SK-N-SH (cell line): ENCODE results near the gene ADGRB2. TPM values are rescaled to one million over a fixed set of nuclear protein-coding genes. Genes with fewer than 3 reads are reported as not detected.

Experiments used
- CTCF ChIA-PET: fragments of 300-600, 350-600 bp; formaldehyde crosslinking; extraction: SDS; loops from one replicate; lab custom pipeline; 2021; lab: Yijun Ruan, JAX
- POLR2A ChIA-PET: fragments of 350-600 bp; sonication (Branson Sonifier 250); formaldehyde crosslinking; extraction: SDS; loops from one replicate; lab custom pipeline; 2020; ENCODE audit warnings: antibody characterized with exemption, inconsistent platforms; lab: Yijun Ruan, JAX
- DNase-seq: peaks from one replicate; pipeline ENCODE4 v3.0.0; 2012
- H2AFZ ChIP-seq: fragments of 200-600 bp; sonication (generic); 2 replicates; pipeline ENCODE4 v1.8.1; 2016; ENCODE audit warnings: antibody characterized with exemption, mild to moderate bottlenecking, low read depth
- H3F3A ChIP-seq: fragments of 200-600 bp; sonication (generic); replicated peaks from 2 replicates; pipeline ENCODE3; 2016; ENCODE audit warnings: antibody characterized with exemption, mild to moderate bottlenecking; ENCODE audit not compliant: insufficient read depth
- H3K27ac ChIP-seq, 2 experiments: fragments of 200-500 bp in 1 of 2; fragments of 200-600 bp in 1 of 2; sonication (Bioruptor generic) in 1 of 2; sonication (generic), shearing (Covaris generic) in 1 of 2; 2 replicates each; pipeline versions ENCODE4 v1.5.1 to v1.6.1; 2014 to 2016; ENCODE audit warnings: low read depth in 2 of 2, inconsistent platforms in 1 of 2, low read length in 1 of 2, mild to moderate bottlenecking in 1 of 2, mixed read lengths in 1 of 2
- H3K27me3 ChIP-seq: fragments of 200-600 bp; sonication (generic), shearing (Covaris generic); 2 replicates; pipeline ENCODE4 v1.6.1; 2016; ENCODE audit warnings: mixed run types; ENCODE audit not compliant: insufficient read depth
- H3K36me3 ChIP-seq, 2 experiments: fragments of 200-500 bp in 1 of 2; fragments of 200-600 bp in 1 of 2; sonication (Bioruptor generic) in 1 of 2; sonication (generic) in 1 of 2; replicated peaks in 1 of 2; 2 replicates each; pipeline versions ENCODE3 to v1.5.1; 2014 to 2016; ENCODE audit warnings: low read length in 1 of 2, mild to moderate bottlenecking in 1 of 2; ENCODE audit not compliant: insufficient read depth in 2 of 2, control insufficient read depth in 1 of 2
- H3K4me1 ChIP-seq, 2 experiments: fragments of 200-500 bp in 1 of 2; fragments of 200-600 bp in 1 of 2; sonication (Bioruptor generic) in 1 of 2; sonication (generic), shearing (Covaris generic) in 1 of 2; 2 replicates each; pipeline versions ENCODE4 v1.5.1 to v1.6.1; 2014 to 2016; ENCODE audit warnings: low read depth in 1 of 2, low read length in 1 of 2, mixed run types in 1 of 2; ENCODE audit not compliant: insufficient read depth in 2 of 2, control insufficient read depth in 1 of 2
- H3K4me2 ChIP-seq: fragments of 200-600 bp; sonication (generic), shearing (Covaris generic); 2 replicates; pipeline ENCODE4 v1.6.1; 2017; ENCODE audit warnings: mixed run types
- H3K4me3 ChIP-seq, 2 experiments: fragments of 200-500 bp in 1 of 2; fragments of 200-600 bp in 1 of 2; sonication (Bioruptor generic) in 1 of 2; sonication (generic), shearing (Covaris generic) in 1 of 2; 2 replicates each; pipeline versions ENCODE4 v1.5.1 to v1.8.1; 2014 to 2016; ENCODE audit warnings: low read depth in 2 of 2, inconsistent platforms in 1 of 2, low read length in 1 of 2, mild to moderate bottlenecking in 1 of 2, mixed read lengths in 1 of 2, moderate library complexity in 1 of 2
- H3K79me2 ChIP-seq: fragments of 200-600 bp; sonication (generic); 2 replicates; pipeline ENCODE4 v1.8.1; 2017; ENCODE audit warnings: mild to moderate bottlenecking; ENCODE audit not compliant: insufficient read depth
- H3K9ac ChIP-seq: fragments of 200-600 bp; sonication (generic); 2 replicates; pipeline ENCODE4 v1.6.1; 2017; ENCODE audit warnings: mixed run types
- H3K9me2 ChIP-seq: fragments of 200-600 bp; sonication (generic); 2 replicates; pipeline ENCODE4 v1.6.1; 2017; ENCODE audit warnings: mixed run types
- H3K9me3 ChIP-seq: fragments of 200-600 bp; sonication (generic); 2 replicates; pipeline ENCODE4 v1.6.1; 2017; ENCODE audit warnings: mixed run types, mild to moderate bottlenecking, moderate library complexity
- H4K20me1 ChIP-seq: fragments of 200-600 bp; sonication (generic); 2 replicates; pipeline ENCODE4 v1.6.1; 2017; ENCODE audit warnings: mild to moderate bottlenecking, mixed run types; ENCODE audit not compliant: insufficient read depth
- CHD2 ChIP-seq: fragments of 150-350 bp; IDR thresholded peaks from 2 replicates; pipeline ENCODE4 v1.6.1; 2018; ENCODE audit warnings: low read length; ENCODE audit not compliant: partially characterized antibody
- FOXM1 ChIP-seq: IDR thresholded peaks from 2 replicates; pipeline ENCODE4 v1.4.0; 2012; ENCODE audit warnings: low read depth, mild to moderate bottlenecking
- GATA2 ChIP-seq: sonication (generic); formaldehyde crosslinking; IDR thresholded peaks from 2 replicates; pipeline ENCODE4 v1.5.0; 2020; ENCODE audit warnings: mild to moderate bottlenecking, missing genetic modification reagents
- IRF3 ChIP-seq: fragments of 150-350 bp; IDR thresholded peaks from 2 replicates; pipeline ENCODE4 v1.6.1; 2016; ENCODE audit warnings: mild to moderate bottlenecking, low read depth, low read length
- JUND ChIP-seq: IDR thresholded peaks from 2 replicates; pipeline ENCODE4 v1.4.0; 2012
- MAX ChIP-seq: IDR thresholded peaks from 2 replicates; pipeline ENCODE4 v1.4.0; 2012; ENCODE audit warnings: low read depth
- MEF2A ChIP-seq: IDR thresholded peaks from 2 replicates; pipeline ENCODE4 v1.4.0; 2012; ENCODE audit warnings: low read depth, borderline replicate concordance
- NFIC ChIP-seq: IDR thresholded peaks from 2 replicates; pipeline ENCODE4 v1.4.0; 2012; ENCODE audit warnings: borderline replicate concordance
- RFX5 ChIP-seq: IDR thresholded peaks from 2 replicates; pipeline ENCODE4 v1.6.1; 2012; ENCODE audit warnings: mild to moderate bottlenecking, improper control_type of control experiment, low read length
- TAF1 ChIP-seq: IDR thresholded peaks from 2 replicates; pipeline ENCODE4 v1.6.1; 2012; ENCODE audit warnings: low read depth, mild to moderate bottlenecking, low read length, moderate library complexity, borderline replicate concordance
- ZBTB33 ChIP-seq: IDR thresholded peaks from 2 replicates; pipeline ENCODE4 v1.4.0; 2012; ENCODE audit warnings: low read depth, borderline replicate concordance
- WGBS: methylation state at CpG from one replicate; pipeline ENCODE4 v1.1.6; 2017; ENCODE audit warnings: low lambda C conversion rate; 5-methylcytosine and 5-hydroxymethylcytosine counted together
- polyA plus RNA-seq, 3 experiments: library from polyadenylated mRNA; depleted of rRNA; stranded (reverse); fragments of >200 nt; gene quantifications; 2 replicates each; pipeline ENCODE4 v1.2.3, GENCODE V29; 2012
- TF ChIP-seq, protein P1 (sequence below): fragments of 200-600 bp; sonication (generic); IDR thresholded peaks from 2 replicates; pipeline ENCODE4 v1.6.1; 2017; ENCODE audit warnings: antibody characterized with exemption, mild to moderate bottlenecking, moderate library complexity
- TF ChIP-seq, protein P2 (sequence below): fragments of 150-350 bp; IDR thresholded peaks from 2 replicates; pipeline ENCODE4 v1.6.1; 2017; ENCODE audit warnings: antibody characterized with exemption, low read length, low read depth, borderline replicate concordance
- TF ChIP-seq, protein P3 (sequence below): IDR thresholded peaks from 2 replicates; pipeline ENCODE4; 2012

The ADGRB2 gene
- polyA plus RNA-seq, 1 of the 3 experiments (the other 2 are of a cell fraction), result 13.0 TPM

GRCh38 chr1:31679676-31680230, 84.4 kb downstream of the ADGRB2 start:
- H3K9ac ChIP-seq, result no peak overlapping the region

More at GRCh38 chr1:31679676-31680230, 84.4 kb downstream of the ADGRB2 start:
- Histone ChIP-seq H3K27me3 (no peaks in the 10 kb centered on the region), H3K9me3 (no peaks in the 10 kb centered on the region), H3K9me2 (no peaks in the 10 kb centered on the region), H3K79me2 (no peaks in the 10 kb centered on the region), H3K4me3 (no peak overlapping the region), H3K4me1 (peaks cover 0 to 3% of the 10 kb centered on the region in 2 experiments; a peak in 1 of 4 replicates), H2AFZ (no peak overlapping the region), H3K27ac (no peak overlapping the region), H3K36me3 (peaks cover 0 to 3% of the 10 kb centered on the region in 2 experiments), H3K4me2 (no peak overlapping the region), H3F3A (no peaks in the 10 kb centered on the region), H4K20me1 (no peaks in the 10 kb centered on the region)
- ChIA-PET CTCF (interaction anchor here (0.6 to 2.1 kb wide), 8 partner anchors 13 to 116 kb away, joined by 3 to 8 read pairs (median 3); no protein-coding TSS in a partner anchor), POLR2A (interaction anchor here (1.4 kb wide), 1 partner anchor 109 kb away, joined by 4 read pairs; no protein-coding TSS in a partner anchor)
- TF ChIP-seq TAF1 (no peak), IRF3 (no peak), CHD2 (no peak), MAX (no peak), JUND (no peak), GATA2 (CRISPR knock-in tag) (no peak), MEF2A (no peak), NFIC (no peak), RFX5 (no peak), FOXM1 (no peak), ZBTB33 (no peak)
- TF ChIP-seq, protein P1, sequence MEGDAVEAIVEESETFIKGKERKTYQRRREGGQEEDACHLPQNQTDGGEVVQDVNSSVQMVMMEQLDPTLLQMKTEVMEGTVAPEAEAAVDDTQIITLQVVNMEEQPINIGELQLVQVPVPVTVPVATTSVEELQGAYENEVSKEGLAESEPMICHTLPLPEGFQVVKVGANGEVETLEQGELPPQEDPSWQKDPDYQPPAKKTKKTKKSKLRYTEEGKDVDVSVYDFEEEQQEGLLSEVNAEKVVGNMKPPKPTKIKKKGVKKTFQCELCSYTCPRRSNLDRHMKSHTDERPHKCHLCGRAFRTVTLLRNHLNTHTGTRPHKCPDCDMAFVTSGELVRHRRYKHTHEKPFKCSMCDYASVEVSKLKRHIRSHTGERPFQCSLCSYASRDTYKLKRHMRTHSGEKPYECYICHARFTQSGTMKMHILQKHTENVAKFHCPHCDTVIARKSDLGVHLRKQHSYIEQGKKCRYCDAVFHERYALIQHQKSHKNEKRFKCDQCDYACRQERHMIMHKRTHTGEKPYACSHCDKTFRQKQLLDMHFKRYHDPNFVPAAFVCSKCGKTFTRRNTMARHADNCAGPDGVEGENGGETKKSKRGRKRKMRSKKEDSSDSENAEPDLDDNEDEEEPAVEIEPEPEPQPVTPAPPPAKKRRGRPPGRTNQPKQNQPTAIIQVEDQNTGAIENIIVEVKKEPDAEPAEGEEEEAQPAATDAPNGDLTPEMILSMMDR, result no peak
- TF ChIP-seq, protein P2, sequence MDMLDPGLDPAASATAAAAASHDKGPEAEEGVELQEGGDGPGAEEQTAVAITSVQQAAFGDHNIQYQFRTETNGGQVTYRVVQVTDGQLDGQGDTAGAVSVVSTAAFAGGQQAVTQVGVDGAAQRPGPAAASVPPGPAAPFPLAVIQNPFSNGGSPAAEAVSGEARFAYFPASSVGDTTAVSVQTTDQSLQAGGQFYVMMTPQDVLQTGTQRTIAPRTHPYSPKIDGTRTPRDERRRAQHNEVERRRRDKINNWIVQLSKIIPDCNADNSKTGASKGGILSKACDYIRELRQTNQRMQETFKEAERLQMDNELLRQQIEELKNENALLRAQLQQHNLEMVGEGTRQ, result no peak
- TF ChIP-seq, protein P3, sequence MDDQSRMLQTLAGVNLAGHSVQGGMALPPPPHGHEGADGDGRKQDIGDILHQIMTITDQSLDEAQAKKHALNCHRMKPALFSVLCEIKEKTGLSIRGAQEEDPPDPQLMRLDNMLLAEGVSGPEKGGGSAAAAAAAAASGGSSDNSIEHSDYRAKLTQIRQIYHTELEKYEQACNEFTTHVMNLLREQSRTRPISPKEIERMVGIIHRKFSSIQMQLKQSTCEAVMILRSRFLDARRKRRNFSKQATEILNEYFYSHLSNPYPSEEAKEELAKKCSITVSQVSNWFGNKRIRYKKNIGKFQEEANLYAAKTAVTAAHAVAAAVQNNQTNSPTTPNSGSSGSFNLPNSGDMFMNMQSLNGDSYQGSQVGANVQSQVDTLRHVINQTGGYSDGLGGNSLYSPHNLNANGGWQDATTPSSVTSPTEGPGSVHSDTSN, result no peak
- no peak for DNase-seq
- WGBS, result 93% methylated on average over 16 of the region's 23 CpGs
